Measurements from ENCODE around the gene HDAC7. TPM values are rescaled to one million over a fixed set of nuclear protein-coding genes. Genes with fewer than 3 reads are reported as not detected.
"Not testable (repeated sequence)": the region's sequence is repeated elsewhere in the genome, so short reads cannot be mapped to it uniquely, and the experiment has no call there.

Gene HDAC7
- total RNA-seq, 4 donors from 2014 or later, result 58.3 to 105 (median 82.5) TPM

- Histone ChIP-seq H3K27ac (replicated peaks in 1 of 4) (peak overlapping the region; percentile 92 to 99 (median 98)), H3K4me1 (peaks cover 81 to 90% (median 84%) of the 10 kb centered on the region in 4 donors), H3K27me3 (no peaks in the 10 kb centered on the region), H3K9me3 (no peaks in the 10 kb centered on the region), H3K36me3 (peaks cover 0 to 11% (median 0%) of the 10 kb centered on the region in 4 donors), H3K4me3 (peak overlapping the region; percentile 67 to 86 (median 78))
- 9% methylated on average over 13 of the region's 23 CpGs for whole genome bisulfite sequencing
- TF ChIP-seq POLR2A (IDR thresholded peaks at IDR 0.05; ENCODE audit: low read depth), result no peak
- TF ChIP-seq POLR2AphosphoS5 (IDR thresholded peaks at IDR 0.05), result peak in 1 of 2 donors; percentile 5
- no peak for TF ChIP-seq CTCF (IDR thresholded peaks at IDR 0.05)
- TF ChIP-seq EP300 (IDR thresholded peaks at IDR 0.05), result no peak
- intact Hi-C loops (cut with DNase I), result no loop called here
- DNase-seq (ENCODE audit: extremely low spot score), result no peak
Measured at GRCh38 chr12:47818467-47819137, 1.1 kb downstream of the HDAC7 start.

- H3K4me3 ChIP-seq, result peak overlapping the region; percentile 67 to 86 (median 78)
- intact Hi-C loops (cut with DNase I), result no loop called here
- DNase-seq (ENCODE audit: extremely low spot score), result no peak
- H3K4me1 ChIP-seq, result peaks cover 80 to 90% (median 84%) of the 10 kb centered on the region in 4 donors
- 63% methylated on average over 2 of the region's 3 CpGs for WGBS
- no peak for TF ChIP-seq CTCF (IDR thresholded peaks at IDR 0.05)
- TF ChIP-seq POLR2A (IDR thresholded peaks at IDR 0.05; ENCODE audit: low read depth), result no peak
- TF ChIP-seq EP300 (IDR thresholded peaks at IDR 0.05), result no peak
- no peak for TF ChIP-seq POLR2AphosphoS5 (IDR thresholded peaks at IDR 0.05)
- H3K9me3 ChIP-seq, result no peaks in the 10 kb centered on the region
- H3K27ac ChIP-seq (replicated peaks in 1 of 4), result peak overlapping the region; percentile 92 to 99 (median 98)
- peaks cover 0 to 11% (median 0%) of the 10 kb centered on the region in 4 donors for H3K36me3 ChIP-seq
- no peaks in the 10 kb centered on the region for H3K27me3 ChIP-seq
Measured at GRCh38 chr12:47818007-47818376, 1.7 kb downstream of the HDAC7 start.

GRCh38 chr12:47817272-47818006 is 2.3 kb downstream of the HDAC7 start:
- H3K4me3 ChIP-seq, result peak overlapping the region; percentile 67 to 86 (median 78)
- TF ChIP-seq CTCF (IDR thresholded peaks at IDR 0.05) (peak; percentile 40 to 46 (median 44)), POLR2A (IDR thresholded peaks at IDR 0.05; ENCODE audit: low read depth) (no peak), EP300 (IDR thresholded peaks at IDR 0.05) (no peak), POLR2AphosphoS5 (IDR thresholded peaks at IDR 0.05) (peak; percentile 36 to 58)
- WGBS, result 28% methylated on average over 4 of the region's 7 CpGs
- peaks cover 0 to 11% (median 0%) of the 10 kb centered on the region in 4 donors for H3K36me3 ChIP-seq
- H3K9me3 ChIP-seq, result no peaks in the 10 kb centered on the region
- peaks cover 77 to 90% (median 83%) of the 10 kb centered on the region in 4 donors for H3K4me1 ChIP-seq
- H3K27me3 ChIP-seq, result no peaks in the 10 kb centered on the region
- H3K27ac ChIP-seq (replicated peaks in 1 of 4), result peak overlapping the region; percentile 92 to 99 (median 98)
- DNase-seq (ENCODE audit: extremely low spot score), result no peak
- intact Hi-C loops (cut with DNase I), result no loop called here

- TF ChIP-seq POLR2AphosphoS5 (IDR thresholded peaks at IDR 0.05) (no peak), CTCF (IDR thresholded peaks at IDR 0.05) (no peak), POLR2A (IDR thresholded peaks at IDR 0.05; ENCODE audit: low read depth) (no peak), EP300 (IDR thresholded peaks at IDR 0.05) (no peak)
- 9% methylated on average over 12 of the region's 12 CpGs for WGBS
- no peaks in the 10 kb centered on the region for H3K27me3 ChIP-seq
- peak overlapping the region; percentile 92 to 99 (median 98) for H3K27ac ChIP-seq (replicated peaks in 1 of 4)
- H3K9me3 ChIP-seq, result no peaks in the 10 kb centered on the region
- intact Hi-C loops (cut with DNase I), result no loop called here
- H3K4me1 ChIP-seq, result peaks cover 77 to 90% (median 83%) of the 10 kb centered on the region in 4 donors
- DNase-seq (ENCODE audit: extremely low spot score), result no peak
- peak overlapping the region; percentile 67 to 86 (median 78) for H3K4me3 ChIP-seq
- H3K36me3 ChIP-seq, result peaks cover 0 to 11% (median 0%) of the 10 kb centered on the region in 4 donors
Measured at GRCh38 chr12:47816403-47817271, 3.1 kb downstream of the HDAC7 start.

- H3K9me3 ChIP-seq; H3K4me3 ChIP-seq; intact Hi-C loops (cut with DNase I); H3K27me3 ChIP-seq; DNase-seq (ENCODE audit: extremely low spot score): not testable (repeated sequence)
- Histone ChIP-seq H3K36me3 (peaks cover 0 to 11% (median 0%) of the 10 kb centered on the region in 4 donors), H3K4me1 (peaks cover 78 to 90% (median 84%) of the 10 kb centered on the region in 4 donors), H3K27ac (replicated peaks in 1 of 4) (peak overlapping the region; percentile 92 to 99 (median 98))
- WGBS, result 86% methylated on average over 5 of the region's 5 CpGs
Measured at GRCh38 chr12:47815447-47815846, 4.3 kb downstream of the HDAC7 start.

Data from esophagus muscularis mucosa (tissue), 4 donors.